HCT116 (cell line): Measurements from ENCODE around the gene TUG1. TPM values are rescaled to one million over a fixed set of nuclear protein-coding genes. Genes with fewer than 3 reads are reported as not detected.

Experiments
- ATAC-seq: fragments of 200-7000 bp; cut with Tn5 transposase; 2 replicates; pipeline ENCODE4 v1.9.1; 2020; ENCODE audit warnings: mild to moderate bottlenecking, moderate library complexity
- BruUV-seq: library from RNA; stranded (reverse); fragments of 400-500 nt; replicated peaks from 2 replicates; lab custom pipeline; 2021; lab: Mats Ljungman, UMichigan
- CTCF ChIA-PET: fragments of 300-600 bp; sonication (Branson Sonifier 250); formaldehyde crosslinking; loops from one replicate; lab custom pipeline; 2021; ENCODE audit warnings: antibody characterized with exemption; lab: Charles Lee
- POLR2A ChIA-PET: fragments of 300-600, 350-600 bp; sonication (Branson Sonifier 250); formaldehyde crosslinking; loops from one replicate; lab custom pipeline; 2021; ENCODE audit warnings: antibody characterized with exemption; lab: Charles Lee
- RAD21 ChIA-PET, 2 experiments: fragments of 300-600 bp; sonication (Branson Sonifier 250); formaldehyde crosslinking; loops; one replicate each; lab custom pipeline; 2023; ENCODE audit warnings: low total read pairs in 2 of 2; ENCODE audit not compliant: uncharacterized antibody in 2 of 2, unreplicated experiment in 2 of 2, low non-redundant PET in 1 of 2; lab: Charles Lee
- DNase-seq: peaks from one replicate; pipeline ENCODE4 v3.0.0-alpha.2; 2010; ENCODE audit warnings: low read depth, low spot score
- H2AFZ ChIP-seq: fragments of 200-600 bp; shearing (Covaris generic), sonication (generic); 2 replicates; pipeline ENCODE4 v1.6.1; 2017; ENCODE audit warnings: low read depth, mixed run types, mixed read lengths, antibody characterized with exemption, low read length; ENCODE audit not compliant: poor library complexity, severe bottlenecking
- H3K27ac ChIP-seq: 2 replicates; pipeline ENCODE4 v1.5.1; 2012; ENCODE audit warnings: low read depth, low read length
- H3K27me3 ChIP-seq: fragments of 200-600 bp; sonication (generic); 2 replicates; pipeline ENCODE4 v1.6.1; 2016; ENCODE audit warnings: mixed run types, low read length, mixed read lengths; ENCODE audit not compliant: insufficient read depth
- H3K36me3 ChIP-seq, 2 experiments: fragments of 200-500 bp in 1 of 2; fragments of 200-600 bp in 1 of 2; sonication (Bioruptor generic) in 1 of 2; sonication (generic) in 1 of 2; 2 replicates each; pipeline versions ENCODE4 v1.5.1 to v1.6.1; 2014 to 2016; ENCODE audit warnings: low read length in 2 of 2, inconsistent platforms in 1 of 2, mixed read lengths in 1 of 2, mixed run types in 1 of 2; ENCODE audit not compliant: insufficient read depth in 2 of 2, control insufficient read depth in 1 of 2
- H3K4me1 ChIP-seq, 2 experiments: fragments of 200-600 bp in 1 of 2; sonication (generic) in 1 of 2; 2 replicates each; pipeline versions ENCODE4 v1.5.1 to v1.6.1; 2012 to 2017; ENCODE audit warnings: low read length in 2 of 2, inconsistent platforms in 1 of 2, mild to moderate bottlenecking in 1 of 2, mixed read lengths in 1 of 2, mixed run types in 1 of 2, moderate library complexity in 1 of 2; ENCODE audit not compliant: insufficient read depth in 2 of 2, control insufficient read depth in 1 of 2
- H3K4me2 ChIP-seq: fragments of 200-600 bp; sonication (generic); 2 replicates; pipeline ENCODE4 v1.6.1; 2017; ENCODE audit warnings: mixed run types, low read length, mixed read lengths
- H3K4me3 ChIP-seq, 2 experiments: fragments of 200-600 bp in 1 of 2; sonication (generic) in 1 of 2; replicated peaks in 1 of 2; 2 replicates each; pipeline ENCODE4 v1.5.1; 2011 to 2016; ENCODE audit warnings: low read length in 2 of 2, control low read depth in 1 of 2, low read depth in 1 of 2, mild to moderate bottlenecking in 1 of 2, mixed read lengths in 1 of 2, mixed run types in 1 of 2
- H3K79me2 ChIP-seq: fragments of 200-600 bp; sonication (generic); 2 replicates; pipeline ENCODE4 v1.6.1; 2017; ENCODE audit warnings: mild to moderate bottlenecking, mixed run types, low read length, moderate library complexity, mixed read lengths; ENCODE audit not compliant: insufficient read depth
- H3K9ac ChIP-seq: fragments of 200-600 bp; sonication (generic); 2 replicates; pipeline ENCODE4 v1.6.1; 2016; ENCODE audit warnings: low read length, mixed read lengths
- H3K9me2 ChIP-seq: fragments of 200-600 bp; sonication (generic), shearing (Covaris generic); 2 replicates; pipeline ENCODE4 v1.6.1; 2017; ENCODE audit warnings: mixed run types, mild to moderate bottlenecking, moderate library complexity; ENCODE audit not compliant: insufficient read depth
- H3K9me3 ChIP-seq, 2 experiments: fragments of 200-500 bp in 1 of 2; fragments of 200-600 bp in 1 of 2; sonication (Bioruptor generic) in 1 of 2; sonication (generic) in 1 of 2; 2 replicates each; pipeline ENCODE4 v1.6.1; 2014 to 2017; ENCODE audit warnings: low read length in 2 of 2, mixed read lengths in 2 of 2, inconsistent platforms in 1 of 2, low read depth in 1 of 2, mild to moderate bottlenecking in 1 of 2, mixed run types in 1 of 2, moderate library complexity in 1 of 2; ENCODE audit not compliant: control insufficient read depth in 1 of 2, insufficient read depth in 1 of 2
- H4K20me1 ChIP-seq: fragments of 200-600 bp; sonication (generic), shearing (Covaris generic); 2 replicates; pipeline ENCODE4 v1.6.1; 2017; ENCODE audit warnings: mixed run types, mild to moderate bottlenecking, moderate library complexity; ENCODE audit not compliant: insufficient read depth
- CBX3 ChIP-seq: IDR thresholded peaks from 2 replicates; pipeline ENCODE4 v1.6.1; 2012; ENCODE audit warnings: low read depth
- CEBPB ChIP-seq: IDR thresholded peaks from 2 replicates; pipeline ENCODE4 v1.6.1; 2012; ENCODE audit warnings: low read depth
- EGR1 ChIP-seq: IDR thresholded peaks from 2 replicates; pipeline ENCODE4 v1.6.1; 2012; ENCODE audit warnings: low read depth
- EZH2 ChIP-seq: fragments of 200-600 bp; sonication (generic); IDR thresholded peaks from 2 replicates; pipeline ENCODE4 v1.6.1; 2017; ENCODE audit warnings: antibody characterized with exemption, mixed run types
- EZH2phosphoT487 ChIP-seq: fragments of 200-600 bp; IDR thresholded peaks from 2 replicates; pipeline ENCODE4 v1.6.1; 2018; ENCODE audit warnings: antibody characterized with exemption, borderline replicate concordance
- MAX ChIP-seq: IDR thresholded peaks from 2 replicates; pipeline ENCODE4 v1.6.1; 2012
- POLR2AphosphoS5 ChIP-seq: IDR thresholded peaks from 2 replicates; pipeline ENCODE4 v1.6.1; 2011; ENCODE audit warnings: mild to moderate bottlenecking, low read depth, low read length, moderate library complexity
- RAD21 ChIP-seq: IDR thresholded peaks from 2 replicates; pipeline ENCODE4 v1.6.1; 2012; ENCODE audit warnings: low read depth, mild to moderate bottlenecking
- REST ChIP-seq: IDR thresholded peaks from 2 replicates; pipeline ENCODE4 v1.6.1; 2012; ENCODE audit warnings: low read depth
- SIN3A ChIP-seq: IDR thresholded peaks from 2 replicates; pipeline ENCODE4 v1.6.1; 2012; ENCODE audit warnings: low read depth
- SP1 ChIP-seq: IDR thresholded peaks from 2 replicates; pipeline ENCODE4 v1.6.1; 2012; ENCODE audit warnings: low read depth
- SRF ChIP-seq: IDR thresholded peaks from 2 replicates; pipeline ENCODE4 v1.6.1; 2012; ENCODE audit warnings: low read depth
- TCF7L2 ChIP-seq: IDR thresholded peaks from 2 replicates; pipeline ENCODE4 v1.7.0; 2011; ENCODE audit warnings: borderline replicate concordance, inconsistent platforms; ENCODE audit not compliant: insufficient read depth, insufficient read length; ENCODE audit errors: extremely low read depth
- YY1 ChIP-seq: IDR thresholded peaks from 2 replicates; pipeline ENCODE4 v1.6.1; 2011; ENCODE audit warnings: low read length, low read depth, moderate library complexity, mild to moderate bottlenecking; ENCODE audit not compliant: insufficient replicate concordance; ENCODE audit errors: extremely low read depth
- ZFX ChIP-seq: fragments of 450-650 bp; IDR thresholded peaks from 2 replicates; pipeline ENCODE4 v1.6.1; 2017
- intact Hi-C: fragments of 100-400 bp; cut with micrococcal nuclease; formaldehyde crosslinking; loops from 2 replicates; pipeline ENCODE4 v1.10.0; 2022
- total RNA-seq: library from RNA; stranded (reverse); gene quantifications from one replicate; pipeline ENCODE4 v1.2.1, GENCODE V29; 2021; ENCODE audit not compliant: unreplicated experiment
- TF ChIP-seq, protein P1 (sequence below): IDR thresholded peaks from 2 replicates; pipeline ENCODE4 v1.6.1; 2012
- TF ChIP-seq, protein P2 (sequence below): IDR thresholded peaks from 2 replicates; pipeline ENCODE4 v1.6.1; 2011; ENCODE audit warnings: mild to moderate bottlenecking, low read length, moderate library complexity; ENCODE audit not compliant: insufficient replicate concordance; ENCODE audit errors: extremely low read depth
- TF ChIP-seq, protein P3 (sequence below), 3 experiments: fragments of 200-600 bp in 1 of 3; sonication (generic) in 1 of 3; IDR thresholded peaks in 2 of 3; conservative IDR thresholded peaks in 1 of 3; 2 replicates each; pipeline ENCODE4 v1.5.1; 2012 to 2017; ENCODE audit warnings: low read depth in 2 of 3, low read length in 2 of 3, antibody characterized with exemption in 1 of 3, borderline replicate concordance in 1 of 3, control low read depth in 1 of 3, mild to moderate bottlenecking in 1 of 3, mixed read lengths in 1 of 3, mixed run types in 1 of 3, moderate library complexity in 1 of 3; ENCODE audit not compliant: insufficient read depth in 1 of 3

Gene TUG1
- total RNA-seq, 1 experiment from 2014 or later = 45.0 TPM

GRCh38 chr22:31022516-31022915, 53.5 kb downstream of the TUG1 start:
- Histone ChIP-seq H3K9ac (no peak overlapping the region), H3K79me2 (no peaks in the 10 kb centered on the region), H3K9me3 (no peaks in the 10 kb centered on the region), H3K4me2 (no peak overlapping the region), H3K27ac (no peak overlapping the region), H3K27me3 (no peaks in the 10 kb centered on the region), H3K36me3 (no peaks in the 10 kb centered on the region), H4K20me1 (no peaks in the 10 kb centered on the region), H3K4me1 (no peaks in the 10 kb centered on the region), H3K4me3 (no peak overlapping the region), H2AFZ (no peak overlapping the region), H3K9me2 (no peaks in the 10 kb centered on the region)
- no peak for DNase-seq
- BruUV-seq = no TSS peak
- CTCF ChIA-PET = no interaction called here
- intact Hi-C loops = no loop called here
- TF ChIP-seq CBX3 (no peak), SRF (no peak), EZH2phosphoT487 (no peak), POLR2AphosphoS5 (no peak), SP1 (no peak), TCF7L2 (no peak), EGR1 (no peak), MAX (no peak), SIN3A (no peak), EZH2 (no peak), YY1 (no peak), ZFX (no peak), RAD21 (no peak), CEBPB (no peak), REST (no peak)
- TF ChIP-seq, protein P1, sequence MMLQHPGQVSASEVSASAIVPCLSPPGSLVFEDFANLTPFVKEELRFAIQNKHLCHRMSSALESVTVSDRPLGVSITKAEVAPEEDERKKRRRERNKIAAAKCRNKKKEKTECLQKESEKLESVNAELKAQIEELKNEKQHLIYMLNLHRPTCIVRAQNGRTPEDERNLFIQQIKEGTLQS = no peak
- TF ChIP-seq, protein P2, sequence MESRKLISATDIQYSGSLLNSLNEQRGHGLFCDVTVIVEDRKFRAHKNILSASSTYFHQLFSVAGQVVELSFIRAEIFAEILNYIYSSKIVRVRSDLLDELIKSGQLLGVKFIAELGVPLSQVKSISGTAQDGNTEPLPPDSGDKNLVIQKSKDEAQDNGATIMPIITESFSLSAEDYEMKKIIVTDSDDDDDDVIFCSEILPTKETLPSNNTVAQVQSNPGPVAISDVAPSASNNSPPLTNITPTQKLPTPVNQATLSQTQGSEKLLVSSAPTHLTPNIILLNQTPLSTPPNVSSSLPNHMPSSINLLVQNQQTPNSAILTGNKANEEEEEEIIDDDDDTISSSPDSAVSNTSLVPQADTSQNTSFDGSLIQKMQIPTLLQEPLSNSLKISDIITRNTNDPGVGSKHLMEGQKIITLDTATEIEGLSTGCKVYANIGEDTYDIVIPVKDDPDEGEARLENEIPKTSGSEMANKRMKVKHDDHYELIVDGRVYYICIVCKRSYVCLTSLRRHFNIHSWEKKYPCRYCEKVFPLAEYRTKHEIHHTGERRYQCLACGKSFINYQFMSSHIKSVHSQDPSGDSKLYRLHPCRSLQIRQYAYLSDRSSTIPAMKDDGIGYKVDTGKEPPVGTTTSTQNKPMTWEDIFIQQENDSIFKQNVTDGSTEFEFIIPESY = no peak
- TF ChIP-seq, protein P3, sequence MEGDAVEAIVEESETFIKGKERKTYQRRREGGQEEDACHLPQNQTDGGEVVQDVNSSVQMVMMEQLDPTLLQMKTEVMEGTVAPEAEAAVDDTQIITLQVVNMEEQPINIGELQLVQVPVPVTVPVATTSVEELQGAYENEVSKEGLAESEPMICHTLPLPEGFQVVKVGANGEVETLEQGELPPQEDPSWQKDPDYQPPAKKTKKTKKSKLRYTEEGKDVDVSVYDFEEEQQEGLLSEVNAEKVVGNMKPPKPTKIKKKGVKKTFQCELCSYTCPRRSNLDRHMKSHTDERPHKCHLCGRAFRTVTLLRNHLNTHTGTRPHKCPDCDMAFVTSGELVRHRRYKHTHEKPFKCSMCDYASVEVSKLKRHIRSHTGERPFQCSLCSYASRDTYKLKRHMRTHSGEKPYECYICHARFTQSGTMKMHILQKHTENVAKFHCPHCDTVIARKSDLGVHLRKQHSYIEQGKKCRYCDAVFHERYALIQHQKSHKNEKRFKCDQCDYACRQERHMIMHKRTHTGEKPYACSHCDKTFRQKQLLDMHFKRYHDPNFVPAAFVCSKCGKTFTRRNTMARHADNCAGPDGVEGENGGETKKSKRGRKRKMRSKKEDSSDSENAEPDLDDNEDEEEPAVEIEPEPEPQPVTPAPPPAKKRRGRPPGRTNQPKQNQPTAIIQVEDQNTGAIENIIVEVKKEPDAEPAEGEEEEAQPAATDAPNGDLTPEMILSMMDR (IDR thresholded peaks at IDR 0.05 in 2 of 3, conservative IDR thresholded peaks at IDR 0.05 in 1 of 3; ENCODE audit: borderline replicate concordance in 1 of 3, insufficient read depth in 1 of 3, low read depth in 2 of 3, low read length in 2 of 3) = no peak
- RAD21 ChIA-PET = no interaction called here
- POLR2A ChIA-PET = no interaction called here
- ATAC-seq = no peak
